ENCODE results near the gene STAMBP.

The STAMBP gene

GRCh38 chr2:73889206-73889605 lies 60.4 kb downstream of the STAMBP start:
- no peaks in the 10 kb centered on the region for H3K36me3 Mint-ChIP-seq (ENCODE audit: low read depth)
- H3K4me1 Mint-ChIP-seq (ENCODE audit: low read depth) = peaks cover 30% of the 10 kb centered on the region
- H3K4me3 Mint-ChIP-seq = no peak overlapping the region
- peaks cover 4% of the 10 kb centered on the region for H3K27me3 Mint-ChIP-seq
- H3K9me3 Mint-ChIP-seq = peaks cover 4% of the 10 kb centered on the region
- no peak overlapping the region for H3K27ac Mint-ChIP-seq

GRCh38 chr2:73890301-73891092 lies 61.7 kb downstream of the STAMBP start:
- Mint-ChIP-seq H3K27me3 (no peaks in the 10 kb centered on the region), H3K36me3 (ENCODE audit: low read depth) (no peaks in the 10 kb centered on the region), H3K27ac (no peak overlapping the region), H3K4me3 (no peak overlapping the region), H3K4me1 (ENCODE audit: low read depth) (peaks cover 38% of the 10 kb centered on the region), H3K9me3 (peaks cover 4% of the 10 kb centered on the region)

GRCh38 chr2:73891276-73891901 lies 62.6 kb downstream of the STAMBP start:
- no peaks in the 10 kb centered on the region for H3K27me3 Mint-ChIP-seq
- H3K9me3 Mint-ChIP-seq = peaks cover 4% of the 10 kb centered on the region
- H3K4me3 Mint-ChIP-seq = no peak overlapping the region
- no peaks in the 10 kb centered on the region for H3K36me3 Mint-ChIP-seq (ENCODE audit: low read depth)
- no peak overlapping the region for H3K27ac Mint-ChIP-seq
- H3K4me1 Mint-ChIP-seq (ENCODE audit: low read depth) = peaks cover 38% of the 10 kb centered on the region

GRCh38 chr2:73892631-73893329 lies 64.0 kb downstream of the STAMBP start, which contains the start of gene ACTG2:
TSS of gene ACTG2 (plus strand) at chr2:73893008. CDS start at chr2:73901312, 8,304 bp downstream.
- Mint-ChIP-seq H3K36me3 (ENCODE audit: low read depth) (no peaks in the 10 kb centered on the region), H3K27ac (peak within 1 kb of the TSS; percentile 2), H3K4me1 (ENCODE audit: low read depth) (peaks cover 38% of the 10 kb centered on the region)

DNA sequence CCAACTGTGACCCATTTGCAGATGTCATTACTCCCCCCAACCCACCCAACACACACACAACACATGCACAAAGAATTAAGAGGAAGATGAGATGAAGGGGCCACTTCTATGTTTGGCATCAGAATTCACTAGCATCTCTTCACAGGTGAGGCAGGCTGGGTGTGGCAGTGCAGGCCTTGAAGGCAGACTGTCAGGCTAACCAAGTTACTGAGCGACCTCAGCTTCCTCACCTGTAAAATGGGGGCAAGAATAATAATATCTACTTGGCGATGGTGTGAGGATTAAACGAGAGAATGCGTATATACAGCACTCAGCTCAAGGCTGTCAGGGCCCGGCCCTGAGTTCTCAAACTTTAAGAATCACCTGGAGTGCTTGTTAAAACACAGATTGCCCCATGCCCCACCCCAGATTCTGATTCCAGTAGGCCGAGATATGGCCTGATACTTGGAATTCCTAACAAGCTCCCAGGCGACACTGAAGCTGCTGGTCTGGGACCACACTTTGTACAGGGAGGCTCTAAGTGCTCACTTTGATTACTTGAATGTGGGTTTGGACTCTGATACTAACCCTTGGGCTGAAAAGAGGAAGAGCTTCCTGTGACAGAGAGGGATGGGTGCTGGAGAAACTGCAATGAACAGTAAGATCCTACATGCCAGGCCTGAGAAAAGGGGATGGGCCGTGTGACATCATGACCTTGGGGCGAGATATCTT lies 65.2 kb downstream of the STAMBP start:
- H3K4me3 Mint-ChIP-seq = no peak overlapping the region
- no peaks in the 10 kb centered on the region for H3K36me3 Mint-ChIP-seq (ENCODE audit: low read depth)
- no peaks in the 10 kb centered on the region for H3K9me3 Mint-ChIP-seq
- H3K27ac Mint-ChIP-seq = peak overlapping the region; percentile 2
- H3K27me3 Mint-ChIP-seq = no peaks in the 10 kb centered on the region
- H3K4me1 Mint-ChIP-seq (ENCODE audit: low read depth) = peaks cover 32% of the 10 kb centered on the region

More at GRCh38 chr2:73892631-73893329, 64.0 kb downstream of the STAMBP start, which contains the start of gene ACTG2:
- no peak within 1 kb of the TSS for H3K4me3 Mint-ChIP-seq
- no peaks in the 10 kb centered on the region for H3K9me3 Mint-ChIP-seq
- no peaks in the 10 kb centered on the region for H3K27me3 Mint-ChIP-seq

- H3K27me3 Mint-ChIP-seq = no peaks in the 10 kb centered on the region
- no peaks in the 10 kb centered on the region for H3K9me3 Mint-ChIP-seq
- H3K27ac Mint-ChIP-seq = no peak overlapping the region
- H3K36me3 Mint-ChIP-seq (ENCODE audit: low read depth) = no peaks in the 10 kb centered on the region
- peaks cover 32% of the 10 kb centered on the region for H3K4me1 Mint-ChIP-seq (ENCODE audit: low read depth)
- H3K4me3 Mint-ChIP-seq = no peak overlapping the region
Measured at GRCh38 chr2:73894475-73894850, 65.7 kb downstream of the STAMBP start.

DNA sequence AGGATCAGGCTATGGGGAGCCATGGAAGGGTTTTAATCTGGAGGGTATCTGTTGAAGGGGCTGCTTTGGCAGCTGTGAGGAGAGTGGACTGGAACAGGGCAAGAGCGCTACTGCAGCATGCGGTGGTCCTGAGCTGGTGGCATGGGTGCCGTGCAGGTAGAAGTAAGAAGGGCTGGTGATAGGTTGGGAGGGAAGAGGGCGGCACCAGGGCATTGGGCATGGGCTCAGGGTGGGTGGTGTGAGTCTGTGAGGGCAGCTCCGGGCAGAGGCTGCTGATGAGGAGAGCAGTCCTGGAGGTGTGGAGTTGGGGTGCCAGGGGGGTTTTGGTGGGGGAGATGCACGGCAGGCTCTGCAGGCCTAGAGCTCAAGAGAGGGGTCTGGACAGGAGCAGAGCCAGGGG lies 66.1 kb downstream of the STAMBP start:
- Mint-ChIP-seq H3K36me3 (ENCODE audit: low read depth) (no peaks in the 10 kb centered on the region), H3K27ac (no peak overlapping the region), H3K4me1 (ENCODE audit: low read depth) (peaks cover 32% of the 10 kb centered on the region), H3K4me3 (no peak overlapping the region), H3K9me3 (no peaks in the 10 kb centered on the region), H3K27me3 (no peaks in the 10 kb centered on the region)

GRCh38 chr2:73895473-73895872 lies 66.7 kb downstream of the STAMBP start:
- H3K36me3 Mint-ChIP-seq (ENCODE audit: low read depth) = no peaks in the 10 kb centered on the region
- peaks cover 32% of the 10 kb centered on the region for H3K4me1 Mint-ChIP-seq (ENCODE audit: low read depth)
- H3K27me3 Mint-ChIP-seq = no peaks in the 10 kb centered on the region
- no peak overlapping the region for H3K4me3 Mint-ChIP-seq
- H3K9me3 Mint-ChIP-seq = no peaks in the 10 kb centered on the region
- no peak overlapping the region for H3K27ac Mint-ChIP-seq

GRCh38 chr2:73896362-73897239 lies 67.8 kb downstream of the STAMBP start:
- H3K4me3 Mint-ChIP-seq = peak overlapping the region; percentile 51
- H3K27ac Mint-ChIP-seq = peak overlapping the region; percentile 89
- H3K4me1 Mint-ChIP-seq (ENCODE audit: low read depth) = peaks cover 32% of the 10 kb centered on the region

DNA sequence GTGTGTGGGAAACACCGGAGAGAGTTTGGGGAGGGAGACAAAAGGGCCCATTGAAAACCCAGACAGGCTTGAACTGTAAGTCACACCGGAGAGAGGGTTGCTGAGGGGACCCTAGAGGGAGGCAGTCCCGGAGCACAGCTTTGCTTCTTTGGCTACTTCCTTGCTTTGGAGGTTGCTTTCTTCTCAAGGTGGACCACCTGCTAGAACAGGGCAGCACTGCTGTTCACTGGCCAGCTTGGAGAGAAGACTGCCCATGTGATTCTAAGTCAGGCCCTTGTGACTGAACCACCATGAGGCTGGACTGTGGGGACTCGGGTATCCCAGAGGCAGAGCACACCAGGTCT lies 68.5 kb downstream of the STAMBP start:
- H3K4me3 Mint-ChIP-seq = no peak overlapping the region

More at GRCh38 chr2:73896362-73897239, 67.8 kb downstream of the STAMBP start:
- Mint-ChIP-seq H3K9me3 (no peaks in the 10 kb centered on the region), H3K27me3 (no peaks in the 10 kb centered on the region), H3K36me3 (ENCODE audit: low read depth) (no peaks in the 10 kb centered on the region)

DNA sequence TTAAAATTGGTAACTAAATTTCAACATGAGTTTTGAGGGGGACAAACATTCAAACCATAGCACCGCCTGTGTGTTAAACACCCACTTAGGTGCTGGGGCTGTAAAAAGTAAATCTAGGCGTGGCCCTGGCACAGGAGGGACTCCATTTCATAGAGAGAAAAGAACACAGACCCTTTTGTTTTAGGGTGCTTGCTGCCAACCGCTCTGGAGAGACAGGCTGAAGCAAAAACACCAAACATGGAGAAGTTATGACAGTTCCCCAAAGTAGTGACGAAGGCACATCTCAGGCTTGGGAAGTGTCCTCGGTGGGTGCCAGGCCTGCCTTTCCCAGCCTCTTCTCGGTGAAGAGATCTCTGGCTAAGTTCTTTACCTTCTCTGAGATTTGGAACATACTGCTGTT lies 69.2 kb downstream of the STAMBP start:
- Mint-ChIP-seq H3K9me3 (no peaks in the 10 kb centered on the region), H3K4me3 (no peak overlapping the region), H3K27me3 (no peaks in the 10 kb centered on the region), H3K36me3 (ENCODE audit: low read depth) (no peaks in the 10 kb centered on the region), H3K27ac (no peak overlapping the region), H3K4me1 (ENCODE audit: low read depth) (peaks cover 32% of the 10 kb centered on the region)

More for the DNA sequence above, 68.5 kb downstream of the STAMBP start:
- Mint-ChIP-seq H3K9me3 (no peaks in the 10 kb centered on the region), H3K27me3 (no peaks in the 10 kb centered on the region), H3K36me3 (ENCODE audit: low read depth) (no peaks in the 10 kb centered on the region), H3K4me1 (ENCODE audit: low read depth) (peaks cover 32% of the 10 kb centered on the region), H3K27ac (peak overlapping the region; percentile 89)

GRCh38 chr2:73899801-73900336 lies 71.1 kb downstream of the STAMBP start:
- Mint-ChIP-seq H3K9me3 (no peaks in the 10 kb centered on the region), H3K4me3 (no peak overlapping the region), H3K4me1 (ENCODE audit: low read depth) (peaks cover 29% of the 10 kb centered on the region), H3K27ac (no peak overlapping the region), H3K27me3 (no peaks in the 10 kb centered on the region), H3K36me3 (ENCODE audit: low read depth) (no peaks in the 10 kb centered on the region)

- no peak overlapping the region for H3K27ac Mint-ChIP-seq
- no peak overlapping the region for H3K4me3 Mint-ChIP-seq
- no peaks in the 10 kb centered on the region for H3K36me3 Mint-ChIP-seq (ENCODE audit: low read depth)
- H3K27me3 Mint-ChIP-seq = no peaks in the 10 kb centered on the region
- H3K9me3 Mint-ChIP-seq = no peaks in the 10 kb centered on the region
- H3K4me1 Mint-ChIP-seq (ENCODE audit: low read depth) = peaks cover 16% of the 10 kb centered on the region
Measured at GRCh38 chr2:73901143-73901542, 72.4 kb downstream of the STAMBP start.

DNA sequence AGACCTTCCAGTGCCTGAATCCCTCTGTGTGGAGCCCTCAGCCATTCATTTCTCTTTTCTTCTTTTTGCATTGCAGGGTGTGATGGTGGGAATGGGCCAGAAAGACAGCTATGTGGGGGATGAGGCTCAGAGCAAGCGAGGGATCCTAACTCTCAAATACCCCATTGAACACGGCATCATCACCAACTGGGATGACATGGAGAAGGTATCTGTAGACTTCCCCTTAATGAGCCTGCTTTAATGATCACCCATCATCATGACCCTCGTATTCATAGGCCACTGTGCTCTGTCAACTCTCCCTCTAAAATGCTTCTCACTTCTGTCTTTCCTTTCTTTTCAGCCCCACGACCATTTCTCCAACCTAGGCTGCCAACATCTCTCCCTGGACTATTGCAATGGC lies 73.5 kb downstream of the STAMBP start:
- Mint-ChIP-seq H3K27ac (no peak overlapping the region), H3K27me3 (no peaks in the 10 kb centered on the region), H3K36me3 (ENCODE audit: low read depth) (no peaks in the 10 kb centered on the region), H3K4me3 (no peak overlapping the region), H3K9me3 (no peaks in the 10 kb centered on the region), H3K4me1 (ENCODE audit: low read depth) (peaks cover 8% of the 10 kb centered on the region)

All from stimulated activated naive CD8-positive, alpha-beta T cell treated with anti-CD3 and anti-CD28 coated beads, Interleukin-15, Interleukin-2, amounts not matched to agents 100 ng/mL and 50 ng/mL, for 24 hours (primary cell).